Measurements from ENCODE around the gene CA12. TPM values are rescaled to one million over a fixed set of nuclear protein-coding genes. Genes with fewer than 3 reads are reported as not detected.

The CA12 gene
- total RNA-seq, 2 donors from 2014 or later: 1.2 to 2.1 TPM

GRCh38 chr15:63341898-63342297 is 39.7 kb downstream of the CA12 start:
- Mint-ChIP-seq H3K27me3 (ENCODE audit: insufficient read depth) (peaks cover 33% of the 10 kb centered on the region), H3K9me3 (no peaks in the 10 kb centered on the region), H3K36me3 (ENCODE audit: low read depth) (no peaks in the 10 kb centered on the region), H3K4me3 (no peak overlapping the region), H3K4me1 (peaks cover 59% of the 10 kb centered on the region), H3K27ac (no peak overlapping the region)
- Histone ChIP-seq H3K9ac (ENCODE audit: extremely low read depth, low read length, poor library complexity, severe bottlenecking) (no peak overlapping the region), H3K27ac (ENCODE audit: low read depth, low read length) (no peak overlapping the region), H3K4me1 (ENCODE audit: control insufficient read depth, insufficient read depth, low read length) (peaks cover 16% of the 10 kb centered on the region), H3K36me3 (ENCODE audit: control insufficient read depth, insufficient read depth, low read length) (no peaks in the 10 kb centered on the region), H3K4me3 (ENCODE audit: low read length) (no peak overlapping the region), H3K27me3 (ENCODE audit: control insufficient read depth, insufficient read depth, low read length, poor library complexity, severe bottlenecking) (peaks cover 28% of the 10 kb centered on the region), H3K9me3 (ENCODE audit: control insufficient read depth, low read length) (no peaks in the 10 kb centered on the region)
- 98 to 100% methylated on average over 2 to 4 of the region's 4 CpGs for WGBS, 2 experiments (ENCODE audit: insufficient coverage in 1 of 2, insufficient read length in 1 of 2)
- TF ChIP-seq, protein P1, sequence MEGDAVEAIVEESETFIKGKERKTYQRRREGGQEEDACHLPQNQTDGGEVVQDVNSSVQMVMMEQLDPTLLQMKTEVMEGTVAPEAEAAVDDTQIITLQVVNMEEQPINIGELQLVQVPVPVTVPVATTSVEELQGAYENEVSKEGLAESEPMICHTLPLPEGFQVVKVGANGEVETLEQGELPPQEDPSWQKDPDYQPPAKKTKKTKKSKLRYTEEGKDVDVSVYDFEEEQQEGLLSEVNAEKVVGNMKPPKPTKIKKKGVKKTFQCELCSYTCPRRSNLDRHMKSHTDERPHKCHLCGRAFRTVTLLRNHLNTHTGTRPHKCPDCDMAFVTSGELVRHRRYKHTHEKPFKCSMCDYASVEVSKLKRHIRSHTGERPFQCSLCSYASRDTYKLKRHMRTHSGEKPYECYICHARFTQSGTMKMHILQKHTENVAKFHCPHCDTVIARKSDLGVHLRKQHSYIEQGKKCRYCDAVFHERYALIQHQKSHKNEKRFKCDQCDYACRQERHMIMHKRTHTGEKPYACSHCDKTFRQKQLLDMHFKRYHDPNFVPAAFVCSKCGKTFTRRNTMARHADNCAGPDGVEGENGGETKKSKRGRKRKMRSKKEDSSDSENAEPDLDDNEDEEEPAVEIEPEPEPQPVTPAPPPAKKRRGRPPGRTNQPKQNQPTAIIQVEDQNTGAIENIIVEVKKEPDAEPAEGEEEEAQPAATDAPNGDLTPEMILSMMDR (conservative IDR thresholded peaks at IDR 0.05): no peak
- DNase-seq: no peak

DNA sequence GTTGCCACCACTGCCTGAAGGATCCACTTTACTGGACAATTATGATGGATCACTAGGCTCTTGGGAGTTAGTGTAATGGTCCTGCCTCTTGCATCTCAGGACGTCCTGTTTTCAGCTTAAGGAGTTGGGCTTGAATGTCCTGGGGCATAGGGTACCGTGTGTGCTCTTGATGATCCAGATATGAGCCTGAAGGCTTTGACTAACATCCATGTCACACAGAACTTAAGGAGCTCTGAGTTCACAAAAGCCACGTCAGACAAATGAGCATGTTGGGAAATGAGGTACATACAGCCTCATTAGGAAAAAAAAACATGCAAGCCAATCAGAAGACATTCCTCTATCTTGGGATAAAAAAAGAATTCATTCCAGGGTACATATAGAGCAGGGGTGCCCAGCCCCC is 40.8 kb downstream of the CA12 start:
- Histone ChIP-seq H3K36me3 (ENCODE audit: control insufficient read depth, insufficient read depth, low read length) (no peaks in the 10 kb centered on the region), H3K4me3 (ENCODE audit: low read length) (no peak overlapping the region), H3K4me1 (ENCODE audit: control insufficient read depth, insufficient read depth, low read length) (peaks cover 15% of the 10 kb centered on the region), H3K27me3 (ENCODE audit: control insufficient read depth, insufficient read depth, low read length, poor library complexity, severe bottlenecking) (peaks cover 28% of the 10 kb centered on the region), H3K27ac (ENCODE audit: low read depth, low read length) (no peak overlapping the region), H3K9ac (ENCODE audit: extremely low read depth, low read length, poor library complexity, severe bottlenecking) (no peak overlapping the region), H3K9me3 (ENCODE audit: control insufficient read depth, low read length) (no peaks in the 10 kb centered on the region)
- DNase-seq: no peak
- Mint-ChIP-seq H3K27me3 (ENCODE audit: insufficient read depth) (peaks cover 27% of the 10 kb centered on the region), H3K9me3 (no peaks in the 10 kb centered on the region), H3K27ac (no peak overlapping the region), H3K36me3 (ENCODE audit: low read depth) (no peaks in the 10 kb centered on the region), H3K4me1 (peaks cover 53% of the 10 kb centered on the region), H3K4me3 (no peak overlapping the region)
- TF ChIP-seq, protein P1 (conservative IDR thresholded peaks at IDR 0.05): no peak
- 100% methylated on average over 1 to 3 of the region's 3 CpGs for WGBS, 2 experiments (ENCODE audit: insufficient coverage in 1 of 2, insufficient read length in 1 of 2)

GRCh38 chr15:63340353-63340752 is 41.3 kb downstream of the CA12 start:
- 51 to 63% methylated on average over 6 to 8 of the region's 8 CpGs for WGBS, 2 experiments (ENCODE audit: insufficient coverage in 1 of 2, insufficient read length in 1 of 2)
- peaks cover 53% of the 10 kb centered on the region for H3K4me1 Mint-ChIP-seq
- H3K9me3 Mint-ChIP-seq: no peaks in the 10 kb centered on the region
- Histone ChIP-seq H3K27me3 (ENCODE audit: control insufficient read depth, insufficient read depth, low read length, poor library complexity, severe bottlenecking) (peaks cover 28% of the 10 kb centered on the region), H3K27ac (ENCODE audit: low read depth, low read length) (no peak overlapping the region), H3K4me3 (ENCODE audit: low read length) (no peak overlapping the region), H3K4me1 (ENCODE audit: control insufficient read depth, insufficient read depth, low read length) (peaks cover 15% of the 10 kb centered on the region), H3K9me3 (ENCODE audit: control insufficient read depth, low read length) (no peaks in the 10 kb centered on the region), H3K36me3 (ENCODE audit: control insufficient read depth, insufficient read depth, low read length) (no peaks in the 10 kb centered on the region), H3K9ac (ENCODE audit: extremely low read depth, low read length, poor library complexity, severe bottlenecking) (no peak overlapping the region)
- H3K27me3 Mint-ChIP-seq (ENCODE audit: insufficient read depth): peaks cover 27% of the 10 kb centered on the region
- peak overlapping the region; percentile 9 for H3K4me3 Mint-ChIP-seq
- TF ChIP-seq, protein P1 (conservative IDR thresholded peaks at IDR 0.05): no peak
- H3K27ac Mint-ChIP-seq: no peak overlapping the region
- H3K36me3 Mint-ChIP-seq (ENCODE audit: low read depth): no peaks in the 10 kb centered on the region
- no peak for DNase-seq

All from endodermal cell (in vitro differentiated cells).